ENCODE data around the gene PCSK4. TPM values are rescaled to one million over a fixed set of nuclear protein-coding genes. Genes with fewer than 3 reads are reported as not detected.

The PCSK4 gene
- total and polyA plus RNA-seq, 12 donors: 0.38 to 3.9 (median 1.4) TPM

DNA sequence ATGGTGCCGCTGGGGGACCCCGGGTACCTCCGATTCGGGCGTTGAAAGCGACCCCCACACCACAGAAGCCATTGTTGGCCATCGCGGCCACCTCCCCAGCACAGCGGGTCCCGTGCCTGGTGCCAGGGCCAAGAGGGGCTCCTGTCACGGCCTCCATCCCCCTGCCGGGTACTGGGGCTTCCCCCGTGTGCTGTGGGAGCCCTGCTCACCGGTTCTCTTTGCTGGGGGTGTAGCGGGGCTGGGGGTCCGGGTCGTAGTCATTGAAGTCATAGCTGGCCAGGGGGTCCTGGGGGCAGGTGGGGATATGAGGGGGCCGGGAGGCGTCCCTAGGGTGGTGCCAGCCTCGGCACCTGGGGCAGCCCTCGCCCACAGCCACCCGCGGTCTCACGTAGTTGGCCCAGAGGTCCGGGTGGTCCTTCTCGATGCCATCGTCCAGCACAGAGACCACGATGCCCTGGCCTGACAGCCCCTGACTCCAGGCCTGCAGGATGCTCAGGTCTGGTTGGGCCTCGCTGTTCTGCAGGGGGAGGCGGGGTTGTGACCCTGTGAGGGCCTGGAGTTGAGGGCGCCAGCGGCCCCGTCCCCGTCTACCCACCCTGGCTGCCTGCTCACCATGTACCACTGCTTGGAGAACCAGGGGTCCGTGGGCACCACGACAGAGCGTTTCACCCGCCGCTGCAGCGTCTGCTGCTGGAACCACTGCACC, 2.4 kb downstream of the PCSK4 start:
- Histone ChIP-seq H3K36me3 (no peaks in the 10 kb centered on the region), H3K27me3 (peaks cover 0 to 17% (median 5%) of the 10 kb centered on the region in 7 donors), H3K27ac (no peak overlapping the region), H3K9me3 (no peaks in the 10 kb centered on the region), H3K4me3 (no peak overlapping the region), H3K4me1 (peaks cover 3 to 24% (median 14%) of the 10 kb centered on the region in 9 donors)
- ATAC-seq (no peak), DNase-seq (no peak)
- intact Hi-C loops (cut with DNase I): no loop called here
- TF ChIP-seq, protein P1, sequence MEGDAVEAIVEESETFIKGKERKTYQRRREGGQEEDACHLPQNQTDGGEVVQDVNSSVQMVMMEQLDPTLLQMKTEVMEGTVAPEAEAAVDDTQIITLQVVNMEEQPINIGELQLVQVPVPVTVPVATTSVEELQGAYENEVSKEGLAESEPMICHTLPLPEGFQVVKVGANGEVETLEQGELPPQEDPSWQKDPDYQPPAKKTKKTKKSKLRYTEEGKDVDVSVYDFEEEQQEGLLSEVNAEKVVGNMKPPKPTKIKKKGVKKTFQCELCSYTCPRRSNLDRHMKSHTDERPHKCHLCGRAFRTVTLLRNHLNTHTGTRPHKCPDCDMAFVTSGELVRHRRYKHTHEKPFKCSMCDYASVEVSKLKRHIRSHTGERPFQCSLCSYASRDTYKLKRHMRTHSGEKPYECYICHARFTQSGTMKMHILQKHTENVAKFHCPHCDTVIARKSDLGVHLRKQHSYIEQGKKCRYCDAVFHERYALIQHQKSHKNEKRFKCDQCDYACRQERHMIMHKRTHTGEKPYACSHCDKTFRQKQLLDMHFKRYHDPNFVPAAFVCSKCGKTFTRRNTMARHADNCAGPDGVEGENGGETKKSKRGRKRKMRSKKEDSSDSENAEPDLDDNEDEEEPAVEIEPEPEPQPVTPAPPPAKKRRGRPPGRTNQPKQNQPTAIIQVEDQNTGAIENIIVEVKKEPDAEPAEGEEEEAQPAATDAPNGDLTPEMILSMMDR (IDR thresholded peaks at IDR 0.05): no peak
- 92 to 93% methylated on average over 35 to 40 of the region's 40 CpGs for WGBS, 2 donors

DNA sequence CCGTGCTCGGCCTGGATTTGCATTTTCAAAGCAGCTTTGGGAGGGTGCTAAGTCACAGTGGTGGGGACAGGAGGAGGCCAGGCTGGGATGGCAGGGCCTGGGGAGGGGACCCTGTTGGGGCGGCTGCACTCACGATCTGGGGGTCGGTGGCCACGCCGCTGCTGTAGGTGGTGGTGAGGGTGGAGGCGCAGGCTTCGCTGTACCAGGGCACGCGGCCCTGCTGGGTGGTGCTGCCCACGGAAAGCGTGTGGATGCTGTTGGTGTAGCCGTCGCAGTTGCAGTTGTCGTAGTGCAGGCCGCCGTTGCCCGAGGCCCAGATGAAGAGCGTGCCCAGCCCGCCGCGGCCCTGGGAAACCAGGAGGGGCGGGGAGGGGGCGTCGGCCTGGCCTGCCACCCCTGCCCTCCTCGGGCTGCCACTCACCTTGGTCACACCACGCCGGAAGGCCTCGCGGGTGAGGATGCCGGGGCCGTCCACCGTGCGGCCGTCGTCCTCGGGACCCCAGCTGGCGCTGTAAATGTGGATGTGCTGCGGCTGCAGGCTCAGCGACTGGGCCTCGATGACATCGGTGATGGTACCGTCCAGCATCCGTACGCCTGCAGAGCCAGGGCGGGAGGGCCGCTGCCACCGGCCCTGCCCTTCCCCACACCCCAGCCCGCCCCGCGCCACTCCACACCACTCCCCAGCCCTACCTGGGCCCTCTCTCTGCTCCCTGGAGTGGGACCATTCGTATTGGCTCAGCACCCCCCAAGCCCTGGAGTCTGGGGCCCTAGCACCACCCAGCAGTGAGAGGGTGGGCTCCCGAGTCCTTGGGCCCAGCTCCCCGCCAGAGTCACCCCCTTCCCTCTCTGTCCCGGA, 3.2 kb downstream of the PCSK4 start:
- Histone ChIP-seq H3K36me3 (no peaks in the 10 kb centered on the region), H3K27me3 (peaks cover 0 to 9% (median 2%) of the 10 kb centered on the region in 7 donors), H3K4me1 (peaks cover 3 to 19% (median 14%) of the 10 kb centered on the region in 9 donors), H3K4me3 (no peak overlapping the region), H3K27ac (no peak overlapping the region), H3K9me3 (no peaks in the 10 kb centered on the region)
- DNase-seq (no peak), ATAC-seq (no peak)
- TF ChIP-seq, protein P1 (IDR thresholded peaks at IDR 0.05): no peak
- WGBS, 2 donors: 92 to 93% methylated on average over 52 to 56 of the region's 56 CpGs
- intact Hi-C loops (cut with DNase I): no loop called here

DNA sequence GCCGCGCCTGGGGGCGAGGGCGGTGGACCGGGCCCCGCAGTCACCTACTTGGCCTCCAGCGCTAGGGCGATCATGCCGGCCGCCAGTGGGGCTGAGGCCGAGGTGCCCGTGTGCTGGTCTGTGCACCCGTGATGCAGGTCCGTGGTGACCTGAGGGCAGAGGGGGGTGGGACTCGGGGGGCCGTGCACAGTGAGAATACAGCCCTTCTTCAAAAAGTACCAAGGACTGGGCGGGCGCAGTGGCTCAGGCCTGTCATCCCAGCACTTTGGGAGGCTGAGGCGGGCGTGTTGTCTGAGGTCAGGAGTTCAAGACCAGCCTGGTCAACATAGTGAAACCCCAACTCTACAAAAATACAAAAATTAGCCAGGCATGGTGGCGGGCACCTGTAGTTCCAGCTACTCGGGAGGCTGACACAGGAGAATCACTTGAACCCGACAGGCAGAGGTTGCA, 6.1 kb downstream of the PCSK4 start:
- TF ChIP-seq, protein P1 (IDR thresholded peaks at IDR 0.05): no peak
- Histone ChIP-seq H3K27me3 (no peaks in the 10 kb centered on the region), H3K4me1 (peaks cover 0 to 9% (median 6%) of the 10 kb centered on the region in 9 donors), H3K36me3 (no peaks in the 10 kb centered on the region), H3K27ac (no peak overlapping the region), H3K4me3 (no peak overlapping the region), H3K9me3 (no peaks in the 10 kb centered on the region)
- DNase-seq: no peak
- 91 to 92% methylated on average over 23 of the region's 23 CpGs for WGBS, 2 donors
- intact Hi-C loops (cut with DNase I): no loop called here
- ATAC-seq: no peak

DNA sequence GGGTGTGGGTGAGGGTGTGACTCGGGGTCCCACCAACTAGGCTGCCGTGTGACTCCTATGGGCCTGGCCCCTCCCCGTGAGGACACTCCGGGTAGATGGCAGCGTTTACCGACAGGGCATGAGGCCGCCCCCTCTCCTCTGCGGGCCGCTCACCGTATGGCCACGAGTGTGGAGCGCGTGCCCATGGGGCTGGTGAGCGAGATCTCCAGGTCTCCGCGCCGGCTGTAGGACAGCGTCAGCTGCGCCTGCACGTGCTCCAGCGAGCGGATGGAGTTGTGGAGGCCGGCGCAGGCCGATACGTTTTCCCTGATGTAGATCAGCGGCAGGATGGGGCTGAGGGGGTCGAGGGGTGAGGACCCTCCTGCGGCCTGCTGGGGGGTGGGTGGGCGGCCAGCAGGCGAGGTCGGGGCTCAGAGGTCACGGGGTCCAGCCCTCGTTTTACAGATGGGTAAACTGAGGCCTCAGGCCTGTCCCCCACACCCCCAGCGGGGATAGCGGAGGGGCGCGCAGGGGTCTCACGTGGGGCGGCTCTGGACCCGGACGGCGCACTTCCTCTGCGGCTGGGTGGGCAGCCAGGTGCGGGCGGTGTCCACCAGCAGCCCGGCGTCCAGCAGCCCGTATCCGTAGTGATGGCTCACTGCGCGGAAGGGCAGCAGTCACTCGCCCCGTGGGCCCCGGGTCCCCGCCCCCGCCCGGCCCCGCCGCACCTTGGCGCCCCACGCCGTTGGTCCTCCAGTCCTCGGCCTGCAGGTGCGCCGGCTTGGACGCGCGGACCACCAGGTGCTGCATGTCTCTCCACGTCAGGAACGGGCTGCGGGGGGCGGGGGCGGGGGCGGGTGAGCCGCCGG, 6.8 kb downstream of the PCSK4 start:
- no peaks in the 10 kb centered on the region for H3K9me3 ChIP-seq
- H3K36me3 ChIP-seq: no peaks in the 10 kb centered on the region
- ATAC-seq: no peak
- no peak overlapping the region for H3K27ac ChIP-seq
- H3K4me3 ChIP-seq: no peak overlapping the region
- intact Hi-C loops (cut with DNase I): no loop called here
- H3K27me3 ChIP-seq: no peaks in the 10 kb centered on the region
- DNase-seq: no peak
- 89 to 91% methylated on average over 54 to 77 of the region's 77 CpGs for WGBS, 2 donors
- H3K4me1 ChIP-seq: peaks cover 0 to 14% (median 8%) of the 10 kb centered on the region in 9 donors
- TF ChIP-seq, protein P1 (IDR thresholded peaks at IDR 0.05): no peak
